ENCODE results near the gene CAMTA1. TPM values are rescaled to one million over a fixed set of nuclear protein-coding genes. Genes with fewer than 3 reads are reported as not detected.

CAMTA1 gene
- total RNA-seq, 2 donors from 2014 or later = 36.7 to 51.9 TPM

GRCh38 chr1:7450838-7451237 lies 665.6 kb downstream of the CAMTA1 start:
- no peak for ATAC-seq (replicated peaks)
- no peaks in the 10 kb centered on the region for H3K36me3 Mint-ChIP-seq (ENCODE audit: low read depth)
- no peak overlapping the region for H3K27ac Mint-ChIP-seq
- H3K4me3 Mint-ChIP-seq = no peak overlapping the region
- no peaks in the 10 kb centered on the region for H3K9me3 Mint-ChIP-seq
- no peaks in the 10 kb centered on the region for H3K27me3 Mint-ChIP-seq
- no peaks in the 10 kb centered on the region for H3K4me1 Mint-ChIP-seq

DNA sequence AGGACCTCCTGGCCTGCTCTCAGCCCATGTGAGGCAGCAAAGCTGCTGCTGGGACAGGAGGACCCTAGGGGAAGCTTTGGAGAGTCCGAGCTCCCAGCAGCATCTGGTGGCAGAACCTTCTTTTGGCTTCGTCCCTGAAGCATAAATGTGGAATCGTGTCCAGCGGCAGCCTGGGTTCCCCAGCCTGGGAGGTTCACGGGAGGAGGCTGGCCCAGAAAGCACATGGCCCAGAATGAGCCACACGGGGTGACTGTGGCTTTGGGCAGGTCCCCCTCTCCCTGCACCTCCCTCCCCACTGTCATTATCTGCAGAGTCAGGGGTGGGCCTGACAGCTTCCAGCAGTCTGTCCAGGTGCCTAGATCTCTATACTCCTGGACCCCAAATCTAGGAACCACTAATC lies 667.8 kb downstream of the CAMTA1 start:
- Mint-ChIP-seq H3K4me3 (no peak overlapping the region), H3K4me1 (no peaks in the 10 kb centered on the region), H3K9me3 (no peaks in the 10 kb centered on the region), H3K27me3 (peaks cover 1% of the 10 kb centered on the region), H3K36me3 (ENCODE audit: low read depth) (no peaks in the 10 kb centered on the region), H3K27ac (no peak overlapping the region)
- ATAC-seq (replicated peaks) = no peak

DNA sequence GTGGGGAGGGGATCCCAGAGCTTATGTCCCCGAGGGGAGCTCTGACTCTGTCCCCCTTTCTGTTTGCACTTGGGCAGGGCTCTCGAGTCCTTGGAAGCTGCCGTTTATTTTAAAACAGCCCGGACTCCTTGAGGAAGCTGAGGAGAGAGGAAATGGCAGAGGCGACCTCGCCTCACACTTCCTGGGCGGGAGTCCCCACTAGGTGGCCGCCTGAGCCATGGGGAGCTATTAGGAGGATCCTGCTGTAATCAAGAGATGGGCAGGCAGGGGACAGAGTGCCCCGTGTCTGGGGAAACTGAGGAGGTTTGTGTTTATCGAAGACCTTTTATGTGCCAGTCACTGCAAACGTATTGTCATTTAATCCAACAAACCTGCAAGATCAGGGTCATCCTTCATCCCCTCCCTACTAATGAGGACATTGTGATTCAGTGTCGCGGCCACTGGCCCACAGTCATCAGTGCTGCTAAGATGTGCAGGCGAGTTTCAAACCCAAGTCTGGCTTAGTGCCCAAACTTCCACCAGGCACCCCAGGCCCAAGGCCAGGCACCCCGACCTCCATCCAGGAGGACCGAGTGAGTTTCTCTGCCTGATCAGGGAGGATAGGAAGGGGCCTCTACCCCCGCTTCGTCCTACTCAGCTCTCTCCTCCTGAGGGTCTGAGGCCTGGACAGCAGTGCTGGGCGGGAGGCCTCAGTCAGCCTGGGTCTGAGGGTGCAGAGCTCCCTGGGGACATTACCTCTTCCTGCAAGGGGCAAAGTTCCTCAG lies 669.0 kb downstream of the CAMTA1 start:
- no peaks in the 10 kb centered on the region for H3K9me3 Mint-ChIP-seq
- H3K27me3 Mint-ChIP-seq = peaks cover 3% of the 10 kb centered on the region
- H3K4me1 Mint-ChIP-seq = no peaks in the 10 kb centered on the region
- H3K27ac Mint-ChIP-seq = no peak overlapping the region
- ATAC-seq (replicated peaks) = no peak
- no peak overlapping the region for H3K4me3 Mint-ChIP-seq
- H3K36me3 Mint-ChIP-seq (ENCODE audit: low read depth) = no peaks in the 10 kb centered on the region

DNA sequence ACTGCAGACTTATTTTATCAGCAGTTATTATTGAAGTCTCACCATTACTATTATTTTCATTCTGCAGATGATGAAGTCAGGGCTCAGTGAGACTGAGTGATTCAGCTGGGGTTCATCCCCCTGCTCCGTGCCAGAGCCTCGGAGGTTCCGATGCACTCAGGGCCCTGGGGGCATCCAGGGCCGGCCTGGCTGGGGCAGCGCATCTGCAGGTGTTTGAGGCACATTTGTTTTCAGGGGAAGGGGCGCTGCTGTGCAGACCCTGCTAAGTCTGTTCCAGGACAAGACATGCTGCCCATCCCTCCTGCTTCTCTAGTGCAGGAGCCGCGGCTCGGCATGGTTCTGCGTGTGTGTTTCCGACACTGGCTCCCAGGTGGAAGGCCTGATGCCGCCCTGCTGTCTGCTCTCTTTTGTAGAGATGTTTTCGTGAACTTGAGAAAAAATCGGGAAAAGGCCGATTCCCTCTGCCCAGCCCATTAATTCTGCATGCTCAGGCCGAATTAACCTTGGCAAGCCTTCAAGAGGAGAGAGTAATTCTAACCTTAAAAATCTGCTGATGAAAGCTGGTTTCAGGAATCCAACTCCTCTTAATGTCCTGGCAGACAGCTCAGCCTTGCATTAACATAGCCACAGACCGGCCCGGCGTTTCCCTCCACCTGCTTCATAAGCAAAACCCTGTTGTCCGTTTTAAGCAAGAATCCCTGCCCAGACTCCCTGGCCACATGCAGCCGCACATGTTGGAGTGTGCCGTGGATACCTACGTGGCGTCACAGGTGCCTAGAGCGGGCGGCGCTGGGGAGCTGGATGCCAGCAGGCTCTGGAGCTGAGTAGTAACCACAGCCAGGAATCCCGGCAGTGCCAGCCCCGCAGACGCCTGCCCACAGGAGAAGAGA lies 669.9 kb downstream of the CAMTA1 start:
- Mint-ChIP-seq H3K27me3 (peaks cover 3% of the 10 kb centered on the region), H3K4me3 (no peak overlapping the region), H3K9me3 (no peaks in the 10 kb centered on the region), H3K36me3 (ENCODE audit: low read depth) (no peaks in the 10 kb centered on the region), H3K4me1 (no peaks in the 10 kb centered on the region), H3K27ac (no peak overlapping the region)
- ATAC-seq (replicated peaks) = no peak

DNA sequence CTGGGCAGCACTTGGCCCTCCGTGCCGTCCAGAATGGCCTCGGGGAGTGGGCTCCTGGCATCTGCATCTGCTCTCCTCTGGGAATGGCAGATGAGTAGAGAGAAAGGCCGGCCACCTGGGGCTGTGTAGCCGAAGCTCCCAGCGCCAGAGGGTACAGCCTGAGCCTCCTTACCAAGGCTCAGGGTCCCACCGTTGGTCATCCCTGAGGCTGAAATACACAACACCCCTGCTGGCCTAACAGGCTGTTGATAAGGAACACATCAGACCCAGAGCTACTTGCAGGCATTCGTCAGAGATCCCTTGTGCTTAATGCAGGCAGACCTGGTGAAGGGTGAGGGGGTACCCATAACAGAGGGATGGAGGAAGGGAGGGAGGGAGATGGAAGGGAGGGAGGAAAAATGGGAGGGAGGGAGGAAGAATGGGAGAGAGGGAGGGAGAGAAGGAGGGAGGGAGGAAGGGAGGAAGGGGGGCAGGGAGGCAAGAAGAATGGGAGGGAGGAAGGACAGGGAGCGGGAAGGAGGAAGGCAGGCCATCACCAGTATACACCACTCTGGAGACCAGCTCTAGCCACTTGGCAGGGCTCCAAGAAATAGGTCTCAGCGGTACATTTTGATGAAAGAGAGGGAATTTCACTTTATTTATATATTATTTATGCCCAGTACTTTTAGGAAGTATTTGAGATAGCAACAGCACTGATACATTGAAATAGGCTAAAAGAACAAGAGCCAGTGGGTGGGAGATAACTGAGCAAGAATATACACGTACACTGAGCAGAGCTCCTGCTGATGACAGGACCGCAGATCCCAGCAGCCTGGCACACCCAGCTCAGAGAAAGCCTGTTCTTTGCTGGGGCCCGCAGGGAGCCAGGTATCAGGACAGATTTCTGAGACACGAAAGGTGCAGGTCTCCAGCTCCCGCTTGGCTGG lies 670.8 kb downstream of the CAMTA1 start:
- Mint-ChIP-seq H3K27ac (no peak overlapping the region), H3K27me3 (peaks cover 9% of the 10 kb centered on the region), H3K4me3 (no peak overlapping the region), H3K4me1 (no peaks in the 10 kb centered on the region), H3K9me3 (no peaks in the 10 kb centered on the region), H3K36me3 (ENCODE audit: low read depth) (no peaks in the 10 kb centered on the region)
- no peak for ATAC-seq (replicated peaks)

GRCh38 chr1:7456722-7457082 lies 671.4 kb downstream of the CAMTA1 start:
- Mint-ChIP-seq H3K36me3 (ENCODE audit: low read depth) (no peaks in the 10 kb centered on the region), H3K4me3 (no peak overlapping the region), H3K27ac (no peak overlapping the region), H3K27me3 (peaks cover 9% of the 10 kb centered on the region), H3K9me3 (no peaks in the 10 kb centered on the region), H3K4me1 (no peaks in the 10 kb centered on the region)
- no peak for ATAC-seq (replicated peaks)

DNA sequence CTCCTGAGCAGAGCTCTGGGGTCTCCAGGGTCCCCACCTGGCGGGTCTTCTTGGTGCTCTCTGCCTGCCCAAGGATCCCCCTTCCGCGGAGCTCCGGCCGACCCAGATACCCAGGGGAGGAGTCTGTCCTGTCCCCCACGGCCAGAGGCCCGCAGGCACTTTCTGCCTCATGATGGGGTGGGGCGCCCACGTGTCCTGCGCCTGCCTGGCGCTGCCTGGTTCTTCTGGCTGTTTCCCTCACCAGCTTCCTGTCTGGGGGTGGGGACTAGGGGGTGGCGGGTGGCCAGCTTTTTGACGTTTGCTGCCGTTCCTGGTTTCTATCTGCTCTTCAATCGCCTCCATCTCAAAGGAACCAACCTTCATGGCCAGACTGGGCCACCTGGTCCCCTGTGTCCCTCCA lies 672.6 kb downstream of the CAMTA1 start:
- H3K36me3 Mint-ChIP-seq (ENCODE audit: low read depth) = no peaks in the 10 kb centered on the region
- H3K27ac Mint-ChIP-seq = no peak overlapping the region
- ATAC-seq (replicated peaks) = no peak
- no peaks in the 10 kb centered on the region for H3K9me3 Mint-ChIP-seq
- no peak overlapping the region for H3K4me3 Mint-ChIP-seq
- H3K4me1 Mint-ChIP-seq = no peaks in the 10 kb centered on the region
- H3K27me3 Mint-ChIP-seq = peaks cover 9% of the 10 kb centered on the region

GRCh38 chr1:7458946-7459345 lies 673.7 kb downstream of the CAMTA1 start:
- ATAC-seq (replicated peaks) = no peak
- no peaks in the 10 kb centered on the region for H3K9me3 Mint-ChIP-seq
- H3K27ac Mint-ChIP-seq = no peak overlapping the region
- peaks cover 13% of the 10 kb centered on the region for H3K27me3 Mint-ChIP-seq
- no peak overlapping the region for H3K4me3 Mint-ChIP-seq
- no peaks in the 10 kb centered on the region for H3K36me3 Mint-ChIP-seq (ENCODE audit: low read depth)
- no peaks in the 10 kb centered on the region for H3K4me1 Mint-ChIP-seq

- no peak for ATAC-seq (replicated peaks)
- Mint-ChIP-seq H3K4me1 (no peaks in the 10 kb centered on the region), H3K36me3 (ENCODE audit: low read depth) (no peaks in the 10 kb centered on the region), H3K9me3 (no peaks in the 10 kb centered on the region), H3K4me3 (no peak overlapping the region), H3K27me3 (peaks cover 13% of the 10 kb centered on the region), H3K27ac (no peak overlapping the region)
These were observed 674.7 kb downstream of the CAMTA1 start for GRCh38 chr1:7459914-7460313.

GRCh38 chr1:7460807-7461206 lies 675.6 kb downstream of the CAMTA1 start:
- Mint-ChIP-seq H3K4me1 (no peaks in the 10 kb centered on the region), H3K27ac (no peak overlapping the region), H3K36me3 (ENCODE audit: low read depth) (no peaks in the 10 kb centered on the region), H3K27me3 (peaks cover 13% of the 10 kb centered on the region), H3K4me3 (no peak overlapping the region), H3K9me3 (no peaks in the 10 kb centered on the region)
- ATAC-seq (replicated peaks) = no peak

- Mint-ChIP-seq H3K9me3 (no peaks in the 10 kb centered on the region), H3K27me3 (peaks cover 13% of the 10 kb centered on the region), H3K4me3 (no peak overlapping the region), H3K36me3 (ENCODE audit: low read depth) (no peaks in the 10 kb centered on the region), H3K4me1 (no peaks in the 10 kb centered on the region), H3K27ac (no peak overlapping the region)
- no peak for ATAC-seq (replicated peaks)
These were observed 677.4 kb downstream of the CAMTA1 start for GRCh38 chr1:7462617-7463016.

DNA sequence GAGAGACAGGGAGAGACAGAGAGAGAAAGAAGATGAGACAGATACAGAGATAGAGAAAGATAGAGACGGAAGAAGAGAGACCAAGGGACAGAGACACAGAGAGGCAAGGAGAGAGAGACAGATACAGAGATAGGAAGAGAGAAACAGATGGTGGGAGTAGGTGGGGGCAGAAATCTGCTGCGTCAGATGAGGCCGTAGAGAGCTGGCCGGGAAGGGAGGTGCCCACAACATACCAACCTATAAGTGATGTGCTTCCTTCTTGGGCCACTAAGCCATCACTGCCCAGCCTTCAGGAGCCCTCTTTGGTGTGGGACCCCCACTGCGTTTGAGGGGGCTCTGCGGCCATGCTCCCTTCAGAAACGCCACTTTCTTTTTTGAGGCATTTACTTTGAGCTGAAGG lies 678.3 kb downstream of the CAMTA1 start:
- Mint-ChIP-seq H3K9me3 (no peaks in the 10 kb centered on the region), H3K36me3 (ENCODE audit: low read depth) (no peaks in the 10 kb centered on the region), H3K27ac (no peak overlapping the region), H3K4me3 (no peak overlapping the region), H3K27me3 (peaks cover 11% of the 10 kb centered on the region), H3K4me1 (no peaks in the 10 kb centered on the region)
- ATAC-seq (replicated peaks) = no peak

GRCh38 chr1:7464736-7465135 lies 679.5 kb downstream of the CAMTA1 start:
- Mint-ChIP-seq H3K27ac (no peak overlapping the region), H3K27me3 (peaks cover 17% of the 10 kb centered on the region), H3K4me3 (no peak overlapping the region), H3K36me3 (ENCODE audit: low read depth) (no peaks in the 10 kb centered on the region), H3K4me1 (no peaks in the 10 kb centered on the region), H3K9me3 (no peaks in the 10 kb centered on the region)
- no peak for ATAC-seq (replicated peaks)

DNA sequence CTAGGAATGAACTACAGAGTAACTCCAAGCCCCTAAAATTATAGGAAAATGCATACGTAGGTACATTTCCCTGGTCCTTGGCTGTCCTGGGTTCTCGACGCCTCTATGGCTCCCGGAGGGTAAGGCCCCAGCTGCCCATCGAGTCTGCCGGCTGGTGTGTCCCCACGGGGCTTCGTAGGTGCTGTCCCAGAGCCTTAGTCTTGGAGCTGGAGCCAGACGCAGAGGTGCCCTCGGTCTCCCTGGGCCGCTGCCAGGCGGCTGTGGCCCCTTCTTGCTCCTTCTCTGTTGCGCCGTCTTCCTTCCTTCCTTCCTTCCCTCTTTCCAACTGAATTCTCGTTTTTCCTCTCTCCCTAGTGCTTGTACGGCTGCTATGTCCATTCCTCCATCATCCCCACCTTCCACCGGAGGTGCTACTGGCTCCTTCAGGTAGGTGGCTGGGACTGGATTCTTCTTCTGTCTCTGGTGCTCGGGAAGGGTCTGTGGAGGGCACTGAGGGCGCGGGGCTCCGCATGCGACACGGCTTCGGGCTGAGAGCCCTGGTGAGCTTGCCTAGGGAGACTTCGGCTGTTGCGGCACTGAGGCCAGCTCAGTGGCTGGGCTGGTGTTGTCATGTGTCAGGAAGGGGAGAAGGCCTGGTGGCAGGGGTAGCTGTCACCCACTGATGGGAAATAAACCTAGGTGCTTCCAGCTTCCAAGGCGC lies 682.4 kb downstream of the CAMTA1 start:
- H3K4me1 Mint-ChIP-seq = no peaks in the 10 kb centered on the region
- H3K36me3 Mint-ChIP-seq (ENCODE audit: low read depth) = no peaks in the 10 kb centered on the region
- no peak for ATAC-seq (replicated peaks)
- no peaks in the 10 kb centered on the region for H3K9me3 Mint-ChIP-seq
- peaks cover 15% of the 10 kb centered on the region for H3K27me3 Mint-ChIP-seq
- H3K4me3 Mint-ChIP-seq = no peak overlapping the region
- no peak overlapping the region for H3K27ac Mint-ChIP-seq

Measured in activated T-helper 17 cell treated with anti-CD3 and anti-CD28 coated beads, Interleukin-2, amount 50 U/mL, for 72 hours (primary cell).